Measurements from ENCODE around the gene FYB1. TPM values are rescaled to one million over a fixed set of nuclear protein-coding genes. Genes with fewer than 3 reads are reported as not detected.

Gene FYB1
- total RNA-seq, 1 donor from 2014 or later = 64.7 TPM

DNA sequence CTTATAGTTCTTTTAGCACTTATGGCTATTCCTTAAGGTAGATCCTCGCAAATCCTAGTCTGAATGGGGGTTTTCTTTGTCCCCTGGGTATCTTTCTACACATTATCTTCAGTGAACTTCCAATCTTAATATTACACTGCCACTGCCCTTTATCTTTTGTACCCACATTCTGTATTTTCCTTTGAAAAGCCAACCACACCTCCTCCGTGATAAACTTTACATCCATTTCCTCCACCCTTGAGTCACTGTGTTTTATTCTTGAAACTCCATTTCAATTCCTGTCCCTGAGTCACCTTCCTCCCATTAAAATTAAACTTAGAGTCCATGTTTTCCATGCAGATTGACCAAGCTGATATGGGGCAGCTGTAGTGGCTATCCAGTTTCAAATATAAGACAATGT lies 102.0 kb downstream of the FYB1 start:
- no peak for ATAC-seq

DNA sequence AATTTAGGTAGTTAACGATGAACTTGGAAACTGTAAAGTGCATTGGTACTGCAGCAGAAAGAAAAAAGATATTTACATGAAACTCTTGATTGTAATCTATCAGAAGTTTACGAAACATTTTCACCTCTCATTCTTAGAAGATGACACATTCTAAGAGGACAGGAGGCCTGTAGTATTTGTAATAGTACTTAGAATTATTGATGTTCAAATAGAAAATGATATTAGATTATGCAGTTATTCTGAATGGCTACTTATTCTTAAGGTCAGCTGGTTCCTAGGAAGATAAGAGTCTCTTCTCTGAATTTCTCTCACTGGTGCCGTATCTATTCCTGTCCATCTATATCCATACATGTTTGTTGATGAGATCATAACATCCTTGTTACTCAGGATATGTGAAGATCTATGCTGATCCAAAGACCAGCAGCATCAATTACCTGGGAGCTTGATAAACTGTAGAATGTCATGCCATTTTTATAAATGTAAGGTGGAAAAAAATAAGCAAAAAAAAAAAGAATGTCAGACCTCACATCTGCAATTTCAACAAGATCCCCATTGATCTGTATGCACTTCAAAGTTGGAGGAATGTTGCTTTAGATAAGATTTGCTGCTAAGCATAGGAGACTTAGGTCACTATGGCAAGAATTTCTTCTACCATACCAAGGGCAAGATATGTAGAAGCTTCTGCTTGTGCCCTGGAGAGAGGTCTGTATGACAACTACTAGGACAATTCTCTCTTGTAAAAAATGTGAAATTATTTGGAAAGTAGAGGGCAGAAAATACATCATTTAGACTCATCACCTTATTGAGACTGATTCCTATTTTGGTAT lies 102.8 kb downstream of the FYB1 start:
- ATAC-seq = no peak

DNA sequence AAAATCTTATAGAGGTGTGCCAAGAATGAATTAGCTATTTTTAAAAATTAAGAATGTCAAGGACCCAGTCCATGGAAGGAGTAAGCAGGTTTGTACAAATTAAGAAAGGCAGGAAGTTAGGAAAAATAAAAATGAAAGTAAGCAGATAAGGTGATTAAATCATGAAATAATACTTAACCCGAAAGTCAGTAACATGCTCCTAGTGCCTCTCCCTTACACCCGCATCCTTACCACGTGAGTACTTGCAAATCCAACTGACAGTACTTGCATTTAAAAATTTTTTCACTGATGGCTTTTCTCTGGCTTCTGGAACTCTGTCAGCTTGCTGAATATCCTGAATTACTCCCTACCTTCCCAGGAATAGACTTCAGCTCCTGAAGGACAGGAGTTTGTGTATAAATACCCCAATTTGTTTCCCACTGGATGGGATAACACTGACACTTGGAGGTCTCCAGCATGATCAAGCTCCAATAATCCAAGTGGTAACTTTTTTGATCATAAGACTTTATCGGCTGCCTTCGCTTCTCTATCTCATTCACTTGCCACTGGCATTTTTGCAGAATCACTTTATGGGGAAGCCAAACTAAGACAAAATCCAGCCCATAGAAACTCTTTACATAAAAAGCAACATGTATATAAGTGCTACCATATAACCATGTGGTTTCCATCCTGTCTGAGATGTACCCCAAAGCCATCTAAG lies 103.6 kb downstream of the FYB1 start:
- no peak for ATAC-seq

DNA sequence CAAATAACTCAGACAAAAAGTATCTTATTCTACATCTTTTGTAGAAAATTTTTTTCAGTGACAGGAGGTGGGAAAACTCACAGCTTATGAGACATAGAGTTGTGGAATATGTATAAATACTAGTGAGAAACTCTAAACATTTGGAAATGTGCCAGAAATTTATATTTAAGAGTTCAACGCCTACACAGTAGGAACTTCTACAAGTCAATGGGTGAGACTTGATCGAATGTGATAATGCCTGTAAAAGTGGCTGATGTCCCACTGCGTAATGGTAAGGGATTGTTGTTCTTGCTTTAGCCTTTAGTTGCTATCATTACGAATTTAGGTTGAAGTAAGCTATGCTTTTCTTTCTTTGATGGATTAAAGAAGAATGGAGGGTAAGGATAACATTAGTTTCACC lies 105.2 kb downstream of the FYB1 start:
- no peak for ATAC-seq

DNA sequence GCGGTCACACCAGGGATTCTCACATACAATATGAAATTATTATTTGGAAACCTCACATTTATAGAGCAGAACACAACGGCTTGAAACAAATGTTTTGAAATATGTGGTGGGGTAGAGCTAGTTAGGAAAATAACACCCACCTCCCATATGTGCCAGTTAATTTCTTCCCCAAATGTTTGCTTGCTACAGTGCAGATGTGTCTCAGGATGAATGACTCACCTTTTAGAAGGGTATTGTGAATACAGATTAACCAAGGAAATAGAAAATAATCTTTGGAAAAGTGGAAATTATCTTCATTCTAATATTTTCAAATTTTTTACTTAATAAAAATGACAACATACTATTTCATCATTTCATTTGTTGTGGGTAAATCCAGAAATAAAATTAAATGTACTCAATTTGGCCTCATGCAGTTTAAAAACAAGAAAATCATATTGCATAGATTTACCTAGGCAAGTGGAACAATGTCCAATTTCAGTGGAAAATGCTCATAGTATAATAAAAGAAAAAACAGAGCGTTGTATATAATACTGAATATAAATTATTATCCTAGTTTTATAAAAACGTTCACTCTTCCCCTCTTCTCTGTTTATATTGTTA lies 105.9 kb downstream of the FYB1 start:
- no peak for ATAC-seq

DNA sequence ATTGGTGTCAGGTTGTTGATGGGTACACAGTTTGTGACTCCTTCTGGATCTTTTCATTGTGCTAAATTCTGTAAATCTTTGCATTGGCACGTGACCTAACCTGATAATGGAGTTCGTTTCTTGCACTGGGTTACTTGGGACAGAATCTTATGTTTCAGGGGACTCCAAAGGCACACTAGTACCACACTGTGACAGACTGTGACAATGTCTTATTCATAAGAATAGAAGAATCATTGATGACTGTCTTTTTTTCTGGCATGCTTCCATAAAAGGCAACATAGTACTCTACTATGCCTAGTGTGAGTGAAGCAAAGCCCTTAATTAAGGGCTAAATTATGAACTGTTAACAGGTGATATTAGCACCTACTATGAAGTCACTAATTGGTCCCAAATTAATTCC lies 109.8 kb downstream of the FYB1 start:
- ATAC-seq = no peak

DNA sequence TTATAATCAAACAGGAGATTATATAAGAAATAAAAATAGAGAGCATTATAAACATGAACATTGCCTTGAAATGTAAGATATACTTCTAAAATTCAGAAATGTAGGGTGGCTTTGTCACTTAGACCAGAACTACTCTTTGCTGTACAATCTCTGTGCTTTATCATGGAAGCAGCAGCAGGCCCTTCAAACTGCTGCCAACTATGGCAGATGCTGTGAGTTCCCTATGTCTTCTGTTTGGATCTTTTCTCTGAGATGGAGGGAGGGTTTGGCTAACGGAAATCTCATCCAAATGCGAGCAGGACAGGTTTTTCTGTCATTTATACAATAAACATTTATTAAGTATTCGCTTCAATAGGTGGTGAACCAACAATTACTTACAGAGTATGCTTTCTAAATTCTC lies 110.4 kb downstream of the FYB1 start:
- no peak for ATAC-seq

DNA sequence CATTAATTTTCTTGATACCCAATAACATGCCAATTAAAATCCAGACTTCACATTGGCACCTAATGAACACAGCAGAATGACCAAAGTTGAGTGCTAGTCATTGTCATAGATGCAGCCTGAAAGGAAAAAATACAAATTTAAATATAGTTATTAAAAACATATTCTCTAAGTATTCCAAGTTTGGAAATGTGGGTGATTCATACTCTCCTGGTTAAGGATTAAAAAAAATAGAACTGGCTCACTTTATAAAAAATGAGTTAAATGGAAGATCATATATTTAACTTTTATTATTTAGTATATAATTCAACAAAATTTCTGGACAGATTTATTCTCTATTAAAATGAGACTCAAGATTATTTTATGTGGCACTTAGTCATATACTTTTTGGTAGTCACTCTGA lies 112.0 kb downstream of the FYB1 start:
- no peak for ATAC-seq

DNA sequence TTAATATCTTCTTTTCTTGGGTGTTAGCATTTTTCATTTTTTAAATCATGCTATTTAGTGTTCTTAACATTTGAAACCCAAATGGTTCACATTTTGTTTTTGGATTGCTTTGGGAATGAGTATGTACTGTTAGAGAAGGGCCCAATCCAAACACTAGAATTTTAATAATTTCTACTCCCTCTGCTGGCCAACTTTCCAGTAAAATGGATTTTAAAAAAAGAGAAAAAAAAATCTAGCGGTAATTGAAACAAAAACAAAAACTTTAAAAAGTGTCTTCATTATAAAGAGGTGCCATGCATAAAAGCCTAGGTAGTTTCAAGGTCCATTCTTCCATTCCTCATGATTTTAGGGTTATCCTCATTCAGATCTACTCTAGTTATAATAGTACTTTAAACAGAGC lies 113.0 kb downstream of the FYB1 start:
- no peak for ATAC-seq

DNA sequence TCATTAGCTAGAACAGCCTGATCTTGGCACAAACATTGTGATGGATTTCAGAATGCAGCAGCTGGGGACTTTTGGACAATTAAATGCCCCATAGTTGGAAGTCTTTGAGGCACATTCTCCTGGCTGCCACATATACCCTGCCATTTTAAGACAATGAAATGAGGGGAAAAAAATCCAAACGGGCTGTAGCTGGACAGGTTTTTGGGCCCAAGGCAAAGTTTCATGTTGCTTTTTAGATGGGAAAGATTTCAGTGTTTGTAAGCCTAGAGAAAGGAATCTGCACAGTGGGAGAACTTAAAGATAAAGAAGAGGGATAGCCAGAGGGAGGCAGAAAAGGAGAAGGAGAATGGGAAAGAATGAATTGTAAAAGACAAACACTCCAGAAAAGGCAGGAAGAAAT lies 115.1 kb downstream of the FYB1 start:
- ATAC-seq = no peak

DNA sequence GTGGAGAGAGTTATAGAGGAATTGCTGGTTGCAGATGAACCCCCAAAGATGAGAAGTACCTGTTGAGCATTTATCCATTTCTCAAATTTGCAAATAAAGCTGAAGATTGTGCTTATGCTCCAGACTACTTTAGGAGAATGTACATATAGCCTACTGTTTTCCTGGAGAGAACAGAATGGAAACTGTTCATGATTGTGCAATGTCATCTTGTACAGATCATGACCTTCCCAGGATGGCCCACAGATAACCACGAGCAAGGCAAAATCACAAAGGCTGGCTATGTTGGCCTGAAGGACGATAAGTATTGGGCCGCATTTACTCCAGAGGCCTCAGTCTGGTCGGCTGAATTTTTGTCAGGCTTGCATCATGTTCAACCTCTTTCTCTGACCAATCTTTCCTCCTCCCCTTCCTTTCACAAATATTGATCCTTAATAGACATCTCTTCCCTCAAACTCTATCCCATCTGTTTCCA lies 116.6 kb downstream of the FYB1 start:
- ATAC-seq = no peak

DNA sequence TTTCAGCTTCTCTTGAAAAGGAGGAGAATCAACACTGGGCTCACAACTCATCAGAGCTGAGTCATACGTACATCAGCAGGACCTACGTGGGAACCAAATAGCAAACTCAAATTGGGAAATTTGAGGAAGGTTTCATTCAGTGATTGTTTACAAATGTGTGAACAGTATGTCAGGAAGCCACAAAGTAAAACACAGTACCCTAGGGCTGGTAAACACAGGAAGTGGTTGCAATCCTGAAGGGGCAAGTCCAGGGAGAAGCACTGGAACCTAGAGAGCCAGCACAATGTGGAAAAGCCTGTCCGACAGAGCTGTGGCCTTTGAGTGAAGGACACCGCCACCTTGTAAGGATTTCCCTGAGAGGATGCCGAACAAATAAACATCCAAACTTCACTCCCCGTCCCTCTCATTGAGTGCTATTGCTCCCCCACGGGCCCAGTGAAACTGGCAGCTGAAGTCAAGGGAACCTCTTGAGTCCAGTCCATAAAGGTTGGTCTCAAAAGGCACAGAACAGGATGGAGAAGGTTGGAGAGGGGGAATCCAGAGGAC lies 118.4 kb downstream of the FYB1 start:
- peak; percentile 73 for ATAC-seq

DNA sequence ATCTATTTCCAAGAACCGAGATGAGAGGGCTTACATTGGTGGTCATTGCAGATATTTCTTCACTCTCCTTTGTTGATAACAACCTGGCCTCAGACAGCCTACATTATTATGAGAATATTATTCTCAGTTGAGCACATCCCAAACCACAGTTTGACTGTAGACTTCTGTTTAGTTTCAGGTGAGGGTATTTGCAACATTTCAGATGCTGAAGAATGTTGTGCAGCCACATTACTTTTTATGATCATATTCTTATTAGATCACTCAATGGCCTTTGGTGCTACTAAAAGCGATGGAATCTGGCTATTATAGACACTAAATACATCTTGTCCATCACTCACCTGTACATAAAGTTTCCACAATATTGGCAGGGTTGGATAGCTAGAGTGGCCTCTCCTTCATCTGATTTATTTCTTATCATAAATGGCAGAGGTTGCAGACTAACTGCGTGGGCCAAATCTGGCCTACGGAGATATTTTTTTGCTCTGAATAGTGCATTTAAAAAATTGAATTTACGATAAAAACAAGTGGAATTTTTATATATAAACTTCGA lies 119.0 kb downstream of the FYB1 start:
- ATAC-seq = no peak

DNA sequence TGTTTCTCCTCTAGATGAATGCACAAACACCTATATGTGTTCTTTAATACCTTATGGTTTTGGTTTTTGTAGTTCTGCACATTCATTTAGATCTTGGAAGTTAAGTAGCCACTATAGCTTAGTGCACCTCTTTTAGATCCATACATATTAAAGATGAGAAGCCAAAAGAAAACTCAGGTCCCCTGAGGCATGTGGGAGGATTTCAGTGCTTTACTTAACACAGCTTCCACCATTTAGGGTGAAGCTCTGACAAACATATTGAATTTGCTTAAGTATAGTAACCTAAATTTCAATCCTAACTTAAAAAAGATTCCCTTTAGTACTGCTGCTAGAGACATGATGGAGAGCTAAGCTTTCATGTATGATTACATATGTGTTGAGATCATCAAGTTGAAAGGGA lies 119.5 kb downstream of the FYB1 start:
- ATAC-seq = no peak

DNA sequence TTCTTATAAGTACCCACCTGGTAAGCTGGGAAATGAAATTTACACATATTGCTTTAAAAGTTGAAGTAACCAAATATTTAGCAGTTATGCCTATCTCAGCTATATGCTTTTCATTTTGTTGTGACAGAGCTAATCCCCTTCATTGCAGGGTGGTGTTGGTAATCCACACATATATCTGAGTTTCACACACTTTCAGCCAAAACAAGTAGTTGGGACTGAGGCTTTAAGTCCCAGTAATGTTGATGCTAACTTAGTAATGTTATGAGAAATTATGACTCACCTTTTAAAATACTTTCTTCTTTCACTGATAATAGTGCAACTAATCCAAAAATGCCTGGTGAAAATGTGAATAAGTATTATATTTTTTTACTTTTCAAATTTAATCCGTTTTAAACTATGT lies 126.0 kb downstream of the FYB1 start:
- peak; percentile 31 for ATAC-seq

DNA sequence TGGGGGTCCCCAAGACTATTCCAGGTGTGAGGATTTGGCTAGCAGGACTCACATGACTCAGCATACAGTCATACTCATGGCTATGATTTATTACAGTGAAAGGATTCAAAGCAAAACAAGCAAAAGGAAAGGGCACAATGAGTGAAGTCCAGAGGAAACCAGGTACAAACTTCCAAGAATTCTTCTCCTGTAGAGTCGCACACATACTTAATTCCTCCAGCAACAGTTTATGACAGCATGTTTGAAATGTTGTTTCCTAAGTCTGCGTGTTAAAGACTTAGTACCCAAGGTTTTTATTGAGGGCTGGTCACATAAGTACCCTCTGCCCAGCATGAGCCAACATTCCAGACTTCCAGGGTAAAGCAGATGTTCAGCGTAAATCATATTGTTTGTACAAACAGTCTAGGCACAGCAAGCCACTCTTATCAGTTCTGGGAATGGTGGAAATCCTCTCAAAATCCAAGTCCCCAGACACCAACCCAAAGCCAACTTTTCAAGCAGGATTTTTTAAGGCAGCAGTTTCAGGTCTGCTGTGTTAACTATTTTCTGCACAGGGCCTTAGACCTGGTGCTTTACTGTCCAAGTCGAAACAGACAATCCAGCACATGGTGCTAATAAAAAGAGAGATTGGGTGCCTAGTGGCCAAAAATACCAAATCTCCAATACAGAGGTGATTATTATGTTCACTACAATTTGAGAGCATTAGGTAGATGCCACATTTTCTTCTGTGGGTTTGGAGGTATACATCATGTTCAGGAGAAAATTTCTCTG lies 126.6 kb downstream of the FYB1 start:
- ATAC-seq = no peak

DNA sequence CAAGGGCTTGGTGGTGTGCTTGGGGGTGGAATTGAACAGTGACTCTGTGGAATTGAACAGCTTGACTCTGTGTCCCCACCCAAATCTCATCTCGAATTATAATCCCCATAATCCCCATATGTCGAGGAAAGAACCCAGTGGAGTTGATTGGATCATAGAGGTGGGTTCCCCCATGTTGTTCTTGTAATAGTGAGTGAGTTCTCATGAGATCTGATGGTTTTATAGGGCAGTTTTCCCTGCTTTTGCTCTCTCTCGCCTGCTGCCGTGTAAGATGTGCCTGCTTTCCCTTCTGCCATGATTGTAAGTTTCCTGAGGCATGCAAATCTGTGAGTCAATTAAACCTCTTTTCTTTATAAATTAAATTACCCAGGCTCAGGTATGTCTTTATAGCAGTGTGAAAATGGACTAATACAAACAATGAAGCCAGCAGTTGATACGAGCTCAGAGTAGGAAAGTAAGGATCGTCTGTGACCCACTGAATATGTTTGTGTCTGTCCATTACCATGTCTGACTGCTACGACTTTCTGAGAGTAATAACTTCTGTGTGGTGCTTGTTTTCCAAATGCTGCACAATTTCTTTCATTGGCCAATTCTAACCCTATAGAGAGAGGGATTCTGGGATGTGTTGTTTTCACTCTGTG lies 127.3 kb downstream of the FYB1 start:
- no peak for ATAC-seq

DNA sequence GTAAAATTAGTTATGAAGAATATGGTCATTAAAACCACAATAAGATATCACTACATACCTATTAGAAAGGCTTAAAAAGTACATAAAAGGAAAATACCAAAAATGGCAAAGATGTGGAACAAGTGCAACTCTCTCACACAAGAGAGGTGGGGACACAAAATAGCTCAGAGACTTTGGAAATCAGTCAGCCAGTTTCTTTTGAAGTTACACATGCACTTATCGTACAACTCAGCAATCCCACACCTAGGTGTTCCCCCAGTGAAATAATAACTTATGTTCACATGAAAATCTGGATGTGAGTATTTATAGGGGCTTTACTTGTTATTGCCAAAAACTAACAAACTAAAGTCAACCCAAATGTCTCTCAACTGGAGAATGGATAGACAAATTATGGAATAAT lies 135.4 kb downstream of the FYB1 start:
- ATAC-seq = no peak

DNA sequence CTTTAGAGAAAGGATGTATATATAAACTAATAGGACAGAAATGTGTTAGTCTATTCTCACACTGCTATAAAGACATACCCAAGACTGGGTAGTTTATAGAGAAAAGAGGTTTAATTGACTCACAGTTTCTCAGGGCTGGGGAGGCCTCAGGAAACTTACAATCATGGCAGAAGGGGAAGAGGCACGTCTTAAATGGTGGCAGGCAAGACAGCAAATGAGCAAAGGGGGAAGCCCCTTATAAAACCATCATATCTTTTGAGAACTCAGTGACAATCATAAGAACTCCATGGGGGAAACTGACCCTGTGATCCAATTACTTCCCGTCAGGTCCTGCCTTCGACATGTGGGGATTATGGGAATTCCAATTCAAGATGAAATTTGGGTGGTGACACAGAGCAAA lies 136.4 kb downstream of the FYB1 start:
- ATAC-seq = no peak

DNA sequence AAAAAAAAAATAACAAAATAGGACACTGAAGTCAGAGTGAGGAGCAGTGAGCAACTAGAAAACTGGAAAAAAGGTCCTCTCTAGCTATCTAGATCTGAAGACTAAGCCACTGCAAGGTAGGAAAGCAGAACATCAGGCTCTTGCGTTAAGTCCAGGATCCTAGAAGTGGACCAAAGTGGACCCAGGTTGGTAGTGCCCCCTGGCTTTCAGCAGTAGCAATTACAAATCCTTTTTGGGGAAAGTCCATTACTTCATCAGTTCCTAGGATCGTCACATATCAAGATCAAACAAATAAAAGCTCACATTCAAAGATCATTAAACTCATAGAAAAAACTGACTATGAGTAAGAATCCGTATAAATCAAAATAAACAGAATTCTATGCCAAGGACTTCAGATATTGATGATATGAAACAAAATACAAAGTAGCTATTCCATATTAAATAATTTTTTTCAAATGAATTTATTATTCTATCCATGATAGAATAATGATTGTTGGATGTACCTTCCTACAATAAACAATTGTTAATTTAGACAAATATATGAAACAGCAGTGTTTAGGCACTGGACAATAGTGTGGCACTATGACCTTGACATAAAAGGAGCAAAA lies 138.7 kb downstream of the FYB1 start:
- peak; percentile 69 for ATAC-seq

DNA sequence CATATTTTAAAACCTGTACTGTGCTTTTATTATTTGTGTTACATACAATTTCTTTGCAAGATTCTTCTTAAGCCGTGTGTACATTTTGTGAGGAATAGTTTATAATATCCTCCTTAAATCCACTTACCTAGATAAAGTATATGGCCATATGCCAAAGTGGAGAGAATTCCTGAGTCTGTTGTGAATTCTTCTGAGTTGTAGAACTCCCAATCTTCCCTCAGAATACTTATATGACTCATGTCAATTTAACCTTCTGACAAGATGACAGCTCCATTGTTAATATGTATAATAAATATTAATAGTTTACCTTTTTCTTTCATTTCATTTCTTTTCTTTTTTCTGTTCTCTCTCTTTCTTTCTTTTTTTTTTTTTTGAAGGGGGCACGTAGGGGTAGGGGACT lies 139.2 kb downstream of the FYB1 start:
- no peak for ATAC-seq

Data from esophagus mucosa (tissue), 1 donor.